DND-41 (cell line): Measurements from ENCODE around the gene OSBPL10.

Experiments
- EZH2 ChIP-seq: IDR thresholded peaks from 3 replicates; pipeline ENCODE4 v1.6.1; 2012; ENCODE audit warnings: borderline replicate concordance, low read depth, mild to moderate bottlenecking, moderate library complexity, low read length, inconsistent platforms; ENCODE audit not compliant: severe bottlenecking
- TF ChIP-seq, protein P1 (sequence below): IDR thresholded peaks from 2 replicates; pipeline ENCODE4 v1.5.1; 2012; ENCODE audit warnings: borderline replicate concordance, low read length, moderate library complexity, mild to moderate bottlenecking; ENCODE audit not compliant: poor library complexity, severe bottlenecking; ENCODE audit errors: extremely low read depth

DNA sequence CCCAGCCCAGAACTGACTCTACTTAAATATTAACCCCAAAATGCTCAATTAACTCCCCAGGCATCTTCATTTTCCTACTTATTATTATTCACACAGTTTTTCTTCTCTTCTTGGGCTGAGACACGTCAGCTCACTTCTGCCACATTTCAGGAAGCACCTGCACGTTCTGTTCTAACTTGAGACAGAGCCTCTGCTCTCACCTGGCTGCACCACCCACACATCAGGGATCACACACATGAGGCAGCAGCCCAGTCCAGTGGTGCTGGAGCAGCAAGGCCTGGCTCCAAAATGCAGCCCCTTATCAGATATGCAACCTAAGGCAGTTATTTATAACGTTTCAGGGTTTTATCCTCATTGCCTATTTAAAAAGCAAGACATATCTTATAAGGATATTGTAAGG lies 127.5 kb downstream of the OSBPL10 start:
- TF ChIP-seq, protein P1, sequence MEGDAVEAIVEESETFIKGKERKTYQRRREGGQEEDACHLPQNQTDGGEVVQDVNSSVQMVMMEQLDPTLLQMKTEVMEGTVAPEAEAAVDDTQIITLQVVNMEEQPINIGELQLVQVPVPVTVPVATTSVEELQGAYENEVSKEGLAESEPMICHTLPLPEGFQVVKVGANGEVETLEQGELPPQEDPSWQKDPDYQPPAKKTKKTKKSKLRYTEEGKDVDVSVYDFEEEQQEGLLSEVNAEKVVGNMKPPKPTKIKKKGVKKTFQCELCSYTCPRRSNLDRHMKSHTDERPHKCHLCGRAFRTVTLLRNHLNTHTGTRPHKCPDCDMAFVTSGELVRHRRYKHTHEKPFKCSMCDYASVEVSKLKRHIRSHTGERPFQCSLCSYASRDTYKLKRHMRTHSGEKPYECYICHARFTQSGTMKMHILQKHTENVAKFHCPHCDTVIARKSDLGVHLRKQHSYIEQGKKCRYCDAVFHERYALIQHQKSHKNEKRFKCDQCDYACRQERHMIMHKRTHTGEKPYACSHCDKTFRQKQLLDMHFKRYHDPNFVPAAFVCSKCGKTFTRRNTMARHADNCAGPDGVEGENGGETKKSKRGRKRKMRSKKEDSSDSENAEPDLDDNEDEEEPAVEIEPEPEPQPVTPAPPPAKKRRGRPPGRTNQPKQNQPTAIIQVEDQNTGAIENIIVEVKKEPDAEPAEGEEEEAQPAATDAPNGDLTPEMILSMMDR = no peak
- TF ChIP-seq EZH2 = no peak
